KBM-7 (cell line): ENCODE data around the gene MRPL4.

Source experiments
- DNase-seq: peaks from one replicate; pipeline ENCODE4 v3.0.0-alpha.2; 2015
- in situ Hi-C: fragments of 300-500 bp; cut with MboI; formaldehyde crosslinking; loops from 2 replicates; pipeline ENCODE4 v1.14.3; 2020; ENCODE audit warnings: low sequenced_read_pairs, low pct_unique_long_range_greater_than_20kb, mixed read lengths

The MRPL4 gene

GRCh38 chr19:10251792-10252694 is at the start of gene MRPL4:
TSS of gene MRPL4 (plus strand) at chr19:10252214. CDS start at chr19:10252254, 40 bp downstream.
- in situ Hi-C loops = no loop called here
- DNase-seq = peak; percentile 97

- in situ Hi-C loops = no loop called here
- DNase-seq = no peak
Measured at GRCh38 chr19:10203686-10204085, 48.3 kb upstream of the MRPL4 start.

GRCh38 chr19:10205636-10206035 is 46.4 kb upstream of the MRPL4 start:
- no peak for DNase-seq
- in situ Hi-C loops = no loop called here

- in situ Hi-C loops = no loop called here
- DNase-seq = no peak
Measured at GRCh38 chr19:10206226-10206885, 45.7 kb upstream of the MRPL4 start.

DNA sequence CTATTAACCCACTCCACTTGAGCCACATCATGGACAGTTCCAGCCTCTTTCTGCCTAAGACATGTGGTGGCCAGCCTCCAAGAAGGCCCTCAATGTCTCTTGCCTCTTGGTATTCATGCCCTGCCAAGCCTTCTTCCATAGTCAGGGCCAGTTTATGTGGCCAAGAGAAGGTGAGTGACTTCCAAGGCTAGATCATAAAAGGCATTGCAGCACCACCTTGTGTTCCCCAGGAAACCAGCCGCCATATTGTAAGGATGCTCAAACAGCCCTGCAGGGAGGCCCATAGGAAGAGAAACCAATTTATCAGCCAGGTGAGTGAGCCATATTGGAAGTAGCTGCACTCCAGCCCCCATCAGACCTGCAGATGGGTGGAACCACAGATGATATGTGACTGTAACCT is 45.0 kb upstream of the MRPL4 start:
- DNase-seq = no peak
- in situ Hi-C loops = no loop called here

GRCh38 chr19:10209315-10209714 is 42.7 kb upstream of the MRPL4 start:
- no peak for DNase-seq
- in situ Hi-C loops = no loop called here

- in situ Hi-C loops = no loop called here
- DNase-seq = peak; percentile 43
Measured at GRCh38 chr19:10211061-10211460, 41.0 kb upstream of the MRPL4 start.

DNA sequence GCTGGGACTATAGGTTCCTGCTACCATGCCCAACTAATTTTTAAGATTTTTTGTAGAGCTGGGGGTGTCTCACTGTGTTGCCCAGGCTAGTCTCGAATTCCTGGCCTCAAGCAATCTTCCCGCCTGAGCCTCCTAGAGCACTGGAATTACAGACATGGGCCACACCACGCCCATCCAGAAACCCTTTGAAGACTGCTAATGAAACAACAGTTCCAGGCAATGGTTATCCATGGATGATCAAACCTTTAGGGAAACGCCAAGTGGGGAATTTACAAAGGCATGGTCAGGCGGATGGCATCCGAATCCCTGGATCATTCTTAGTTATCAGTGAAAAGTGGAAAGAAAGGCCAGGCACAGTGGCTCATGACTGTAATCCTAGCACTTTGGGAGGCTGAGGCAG is 40.3 kb upstream of the MRPL4 start:
- in situ Hi-C loops = no loop called here
- DNase-seq = no peak

DNA sequence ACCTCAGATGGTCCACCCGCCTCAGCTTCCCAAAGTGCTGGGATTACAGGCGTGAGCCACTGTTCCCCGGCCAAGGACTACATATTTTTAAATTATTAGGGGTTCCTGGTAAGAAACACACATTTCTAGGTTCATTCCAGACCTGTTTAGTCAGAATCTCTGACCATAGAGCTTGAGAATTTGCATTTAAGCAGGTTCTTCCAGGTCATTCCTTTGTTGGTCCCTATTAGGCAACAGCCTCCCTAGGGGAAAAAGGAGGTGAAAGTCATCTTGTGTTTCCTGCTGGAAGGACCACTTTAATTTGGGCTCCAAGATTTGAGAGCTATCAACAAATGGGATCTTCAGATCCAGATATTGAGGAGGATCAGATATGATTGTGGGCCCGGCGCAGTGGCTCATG is 37.2 kb upstream of the MRPL4 start:
- DNase-seq = no peak
- in situ Hi-C loops = no loop called here

- in situ Hi-C loops = no loop called here
Measured at GRCh38 chr19:10217085-10217484, 34.9 kb upstream of the MRPL4 start.

DNA sequence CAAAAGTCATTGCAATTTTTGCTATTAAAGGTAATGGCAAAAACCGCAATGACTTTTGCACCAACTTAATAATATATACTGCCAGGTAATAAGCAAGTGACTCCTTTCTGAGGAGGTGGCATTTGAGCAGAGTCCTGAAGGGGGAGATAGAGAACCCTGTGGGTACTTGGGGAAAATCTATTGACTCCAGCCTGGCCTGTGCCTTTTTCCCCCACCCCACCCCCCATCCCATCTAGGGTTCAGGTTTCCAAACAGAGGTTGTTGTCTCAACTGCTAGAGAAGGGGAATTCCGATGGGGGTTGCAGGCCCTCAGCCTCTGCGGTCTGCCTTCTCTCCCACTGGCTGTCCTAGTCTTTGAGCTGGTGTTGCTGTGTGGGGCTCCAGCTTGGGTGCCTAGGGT is 32.3 kb upstream of the MRPL4 start:
- DNase-seq = peak; percentile 75
- in situ Hi-C loops = no loop called here

More at GRCh38 chr19:10217085-10217484, 34.9 kb upstream of the MRPL4 start:
- DNase-seq = no peak

- in situ Hi-C loops = no loop called here
- no peak for DNase-seq
Measured at GRCh38 chr19:10220695-10221094, 31.3 kb upstream of the MRPL4 start.

GRCh38 chr19:10222201-10222890 is 29.7 kb upstream of the MRPL4 start:
- peak; percentile 42 for DNase-seq
- in situ Hi-C loops = no loop called here

DNA sequence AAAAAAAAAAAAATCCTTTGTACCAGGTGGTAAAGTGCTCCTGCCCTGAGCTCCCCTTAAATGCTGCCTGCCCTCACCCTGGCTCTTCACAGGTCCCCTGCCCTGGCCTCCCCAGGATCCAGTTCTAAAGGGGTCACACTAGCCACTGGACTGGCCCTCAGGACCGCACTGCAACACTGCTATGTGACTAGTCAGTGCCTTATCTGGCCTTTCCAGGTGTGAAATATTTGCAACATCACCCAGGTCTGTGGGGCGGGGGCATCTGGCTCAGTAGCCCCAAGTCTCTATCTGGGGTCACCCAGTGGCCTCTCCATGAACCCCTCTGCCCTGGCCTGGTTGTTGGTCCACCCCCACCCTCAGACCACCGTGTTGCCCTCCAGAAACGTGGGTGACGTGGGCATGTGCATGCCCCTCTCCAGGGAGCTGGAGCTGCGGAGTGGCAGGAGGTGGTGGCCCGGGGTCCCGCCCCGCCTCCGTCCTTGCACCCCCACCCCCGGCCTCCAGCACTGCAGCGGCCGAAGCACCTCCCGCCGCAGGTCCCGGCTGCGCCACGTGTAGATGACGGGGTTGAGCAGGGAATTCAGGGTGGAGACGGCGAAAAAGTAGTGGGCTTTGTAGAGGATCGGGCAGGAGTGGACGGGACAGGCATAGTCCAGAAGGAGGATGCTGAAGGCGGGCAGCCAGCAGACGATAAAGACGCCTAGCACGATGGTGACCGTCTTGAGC is 28.4 kb upstream of the MRPL4 start:
- in situ Hi-C loops = no loop called here
- no peak for DNase-seq

DNA sequence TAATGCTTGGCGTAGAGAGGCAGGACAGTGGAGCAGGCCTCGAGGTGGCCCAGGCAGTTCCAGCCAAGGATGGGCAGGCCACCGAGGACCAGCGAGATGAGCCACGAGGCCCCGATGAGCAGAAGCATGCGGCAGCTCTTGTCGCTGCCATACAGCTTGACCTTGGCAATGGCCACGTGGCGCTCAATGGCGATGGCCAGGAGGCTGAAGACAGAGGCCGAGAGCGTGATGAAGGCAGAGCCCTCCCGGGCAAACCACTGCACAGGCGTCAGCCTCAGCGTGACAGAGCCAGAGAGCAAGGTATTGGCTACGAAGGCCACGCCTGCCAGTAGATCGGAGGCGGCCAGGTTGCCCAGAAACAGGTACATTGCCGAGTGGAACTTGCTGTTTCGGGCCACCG is 27.7 kb upstream of the MRPL4 start:
- DNase-seq = no peak
- in situ Hi-C loops = no loop called here

- DNase-seq = no peak
- in situ Hi-C loops = no loop called here
Measured at GRCh38 chr19:10226021-10226375, 26.0 kb upstream of the MRPL4 start.

DNA sequence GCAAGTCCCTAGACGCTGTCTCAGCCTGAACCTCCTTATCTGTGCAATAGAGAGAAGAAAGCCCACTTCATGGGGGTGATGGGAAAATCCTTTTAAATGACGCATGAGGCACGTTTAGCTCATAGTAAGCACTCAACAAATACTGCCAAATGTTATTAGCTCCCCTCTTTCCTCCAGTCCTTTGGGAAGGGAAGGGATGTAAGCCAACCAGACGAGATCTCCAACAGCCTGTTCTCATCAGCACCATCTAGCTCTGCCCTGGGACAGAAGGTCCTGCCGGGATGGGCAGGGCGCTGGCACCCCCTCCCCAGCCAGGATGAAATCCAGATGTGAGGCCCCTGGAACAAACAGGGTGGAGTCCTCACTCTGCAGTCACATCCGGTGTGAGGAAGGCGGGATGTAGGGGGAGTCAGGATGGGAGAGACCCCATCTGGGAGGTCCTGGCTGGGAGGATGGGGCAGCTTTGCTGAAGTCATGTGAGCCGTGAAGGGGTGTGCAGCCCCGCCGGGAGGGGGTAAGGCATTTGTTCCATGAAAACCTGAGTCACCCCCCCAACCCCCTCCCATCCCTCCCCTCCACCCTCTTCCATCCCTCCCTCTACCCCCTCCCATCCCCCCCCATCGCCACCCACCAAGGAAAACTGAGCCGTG is 25.5 kb upstream of the MRPL4 start:
- DNase-seq = no peak
- in situ Hi-C loops = no loop called here

DNA sequence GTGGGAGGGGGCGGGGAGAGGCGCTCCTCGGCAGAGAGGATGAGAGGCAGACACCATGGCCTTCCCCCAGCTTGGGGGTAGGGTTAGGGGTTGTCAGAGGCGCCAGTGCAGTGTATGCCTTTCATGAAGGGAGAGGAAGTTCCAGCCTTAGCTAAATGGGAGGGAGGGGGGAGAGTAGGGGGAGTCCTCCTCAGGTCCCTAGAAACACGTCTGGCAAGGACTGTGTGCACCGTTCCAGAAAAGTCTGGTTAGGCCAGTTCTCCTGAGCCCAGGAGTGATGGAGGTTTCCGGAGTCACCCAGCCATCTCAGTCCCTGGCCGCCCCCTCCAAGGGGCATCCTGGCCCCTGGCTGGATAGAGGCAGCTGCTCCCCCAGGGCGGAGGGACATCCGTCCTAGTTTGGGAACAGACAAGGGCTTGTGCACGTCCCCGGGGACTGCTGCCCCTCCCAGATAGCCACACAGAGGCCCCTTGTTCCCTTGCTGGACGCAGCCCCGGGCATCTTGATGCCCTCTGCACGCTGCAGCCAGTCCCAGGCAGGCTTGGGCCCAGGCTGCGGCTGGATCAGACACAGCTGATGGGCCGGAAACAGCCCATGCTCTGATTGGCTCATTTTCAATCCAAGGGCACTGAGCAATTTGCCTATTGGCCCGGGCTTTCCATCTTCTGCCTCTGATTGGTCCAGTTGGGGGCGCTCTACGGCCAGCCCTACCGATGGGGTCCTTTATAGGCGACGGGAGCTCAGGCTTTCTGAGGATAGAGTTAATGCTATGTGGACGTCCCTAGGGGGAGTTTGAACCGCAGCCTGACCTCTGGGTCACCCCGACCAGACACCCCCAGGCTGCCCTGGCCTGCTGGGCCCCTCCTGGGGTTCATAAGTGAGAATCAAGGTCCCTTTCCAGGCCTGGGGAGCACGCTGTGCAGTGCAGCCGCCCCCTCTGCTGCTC is 24.7 kb upstream of the MRPL4 start:
- in situ Hi-C loops = no loop called here
- no peak for DNase-seq
